HEK293T (cell line): ENCODE results near the gene SEC22C.

Experiments
- ARNT ChIP-seq: fragments of 450-650 bp; IDR thresholded peaks from 2 replicates; pipeline ENCODE4 v1.6.1; 2017; ENCODE audit warnings: mild to moderate bottlenecking
- BHLHE40 ChIP-seq: fragments of 450-650 bp; IDR thresholded peaks from 2 replicates; pipeline ENCODE4 v1.6.1; 2016; ENCODE audit warnings: mild to moderate bottlenecking, moderate library complexity, borderline replicate concordance
- ELF4 ChIP-seq: fragments of 450-650 bp; IDR thresholded peaks from 2 replicates; pipeline ENCODE4 v1.6.1; 2017; ENCODE audit warnings: antibody characterized with exemption
- FOXA1 ChIP-seq: fragments of 450-650 bp; IDR thresholded peaks from 2 replicates; pipeline ENCODE4 v1.6.1; 2016; ENCODE audit warnings: mild to moderate bottlenecking
- FOXK2 ChIP-seq: fragments of 450-650 bp; IDR thresholded peaks from 2 replicates; pipeline ENCODE4 v1.6.1; 2016; ENCODE audit warnings: mild to moderate bottlenecking
- FOXM1 ChIP-seq: fragments of 450-650 bp; IDR thresholded peaks from 2 replicates; pipeline ENCODE4 v1.6.1; 2017; ENCODE audit warnings: mild to moderate bottlenecking, borderline replicate concordance
- HDGF ChIP-seq: fragments of 450-650 bp; IDR thresholded peaks from 2 replicates; pipeline ENCODE4 v1.6.1; 2017; ENCODE audit warnings: antibody characterized with exemption, borderline replicate concordance
- L3MBTL2 ChIP-seq: fragments of 450-650 bp; conservative IDR thresholded peaks from 2 replicates; pipeline ENCODE4 v1.6.1; 2016; ENCODE audit warnings: mild to moderate bottlenecking
- NFRKB ChIP-seq: fragments of 450-650 bp; IDR thresholded peaks from 2 replicates; pipeline ENCODE4 v1.6.1; 2016; ENCODE audit warnings: mild to moderate bottlenecking, moderate library complexity
- PKNOX1 ChIP-seq: fragments of 450-650 bp; IDR thresholded peaks from 2 replicates; pipeline ENCODE4 v1.6.1; 2016
- SP1 ChIP-seq: fragments of 450-650 bp; IDR thresholded peaks from 2 replicates; pipeline ENCODE4 v1.6.1; 2017
- ZNF384 ChIP-seq: fragments of 450-650 bp; IDR thresholded peaks from 2 replicates; pipeline ENCODE4 v1.6.1; 2016

GRCh38 chr3:42591811-42592210 lies 10.0 kb upstream of the SEC22C start:
- TF ChIP-seq SP1 (no peak), L3MBTL2 (no peak), PKNOX1 (no peak), BHLHE40 (no peak), FOXM1 (no peak), FOXA1 (no peak), ELF4 (no peak), HDGF (no peak), ZNF384 (no peak), ARNT (no peak), FOXK2 (no peak), NFRKB (no peak)
